ENCODE results near the gene MAGI1. TPM values are rescaled to one million over a fixed set of nuclear protein-coding genes. Genes with fewer than 3 reads are reported as not detected.

The MAGI1 gene
- total and polyA plus RNA-seq, 12 donors, result 5.7 to 58.2 (median 37.7) TPM

- ATAC-seq, result no peak
- intact Hi-C loops (cut with DNase I), result no loop called here
- H3K4me3 ChIP-seq, result no peak overlapping the region
These were observed 161.6 kb downstream of the MAGI1 start for GRCh38 chr3:65877160-65877559.

GRCh38 chr3:65876028-65876420 lies 162.7 kb downstream of the MAGI1 start:
- Histone ChIP-seq H3K4me1 (peaks cover 0 to 38% (median 11%) of the 10 kb centered on the region in 9 donors), H3K27me3 (no peaks in the 10 kb centered on the region), H3K4me3 (no peak overlapping the region), H3K27ac (no peak overlapping the region), H3K36me3 (no peaks in the 10 kb centered on the region), H3K9me3 (no peaks in the 10 kb centered on the region)
- no peak for TF ChIP-seq CTCF (IDR thresholded peaks at IDR 0.05)
- intact Hi-C loops (cut with DNase I), result no loop called here
- no peak for ATAC-seq
- 95% methylated on average over 3 of the region's 3 CpGs for WGBS, 2 donors
- no peak for DNase-seq

More at GRCh38 chr3:65877160-65877559, 161.6 kb downstream of the MAGI1 start:
- Histone ChIP-seq H3K9me3 (no peaks in the 10 kb centered on the region), H3K27ac (no peak overlapping the region), H3K36me3 (no peaks in the 10 kb centered on the region), H3K4me1 (peaks cover 0 to 38% (median 9%) of the 10 kb centered on the region in 9 donors), H3K27me3 (no peaks in the 10 kb centered on the region)
- no peak for DNase-seq
- TF ChIP-seq CTCF (IDR thresholded peaks at IDR 0.05), result no peak
- WGBS, 2 donors, result 85 to 88% methylated on average over 2 of the region's 2 CpGs

- Histone ChIP-seq H3K27ac (no peak overlapping the region), H3K4me1 (peaks cover 0 to 39% (median 13%) of the 10 kb centered on the region in 9 donors), H3K27me3 (no peaks in the 10 kb centered on the region), H3K9me3 (no peaks in the 10 kb centered on the region), H3K4me3 (no peak overlapping the region), H3K36me3 (no peaks in the 10 kb centered on the region)
- intact Hi-C loops (cut with DNase I), result no loop called here
- ATAC-seq (no peak), DNase-seq (no peak)
- 55 to 56% methylated on average over 6 of the region's 6 CpGs for WGBS, 2 donors
- TF ChIP-seq CTCF (IDR thresholded peaks at IDR 0.05), result no peak
These were observed 163.2 kb downstream of the MAGI1 start for GRCh38 chr3:65875393-65876027.

GRCh38 chr3:65873869-65874268 lies 164.8 kb downstream of the MAGI1 start:
- no peak for ATAC-seq
- TF ChIP-seq CTCF (IDR thresholded peaks at IDR 0.05), result no peak
- WGBS, 2 donors, result 97 to 99% methylated on average over 3 of the region's 3 CpGs
- Histone ChIP-seq H3K27me3 (no peaks in the 10 kb centered on the region), H3K4me1 (peaks cover 0 to 47% (median 13%) of the 10 kb centered on the region in 9 donors), H3K9me3 (no peaks in the 10 kb centered on the region), H3K27ac (no peak overlapping the region), H3K4me3 (no peak overlapping the region), H3K36me3 (no peaks in the 10 kb centered on the region)
- intact Hi-C loops (cut with DNase I), result loop anchor here in 1 of 10 donors (5.0 kb wide), 1 partner anchor 163 kb away; the partner anchor contains the start of gene MAGI1
- DNase-seq, result no peak
